ENCODE data around the gene TUBB4B. TPM values are rescaled to one million over a fixed set of nuclear protein-coding genes. Genes with fewer than 3 reads are reported as not detected.

The TUBB4B gene
- total RNA-seq, 4 donors from 2014 or later = 174 to 409 (median 322) TPM

- no peak overlapping the region for H3K4me3 ChIP-seq
- TF ChIP-seq POLR2A (IDR thresholded peaks at IDR 0.05) = no peak
- TF ChIP-seq, protein P1, sequence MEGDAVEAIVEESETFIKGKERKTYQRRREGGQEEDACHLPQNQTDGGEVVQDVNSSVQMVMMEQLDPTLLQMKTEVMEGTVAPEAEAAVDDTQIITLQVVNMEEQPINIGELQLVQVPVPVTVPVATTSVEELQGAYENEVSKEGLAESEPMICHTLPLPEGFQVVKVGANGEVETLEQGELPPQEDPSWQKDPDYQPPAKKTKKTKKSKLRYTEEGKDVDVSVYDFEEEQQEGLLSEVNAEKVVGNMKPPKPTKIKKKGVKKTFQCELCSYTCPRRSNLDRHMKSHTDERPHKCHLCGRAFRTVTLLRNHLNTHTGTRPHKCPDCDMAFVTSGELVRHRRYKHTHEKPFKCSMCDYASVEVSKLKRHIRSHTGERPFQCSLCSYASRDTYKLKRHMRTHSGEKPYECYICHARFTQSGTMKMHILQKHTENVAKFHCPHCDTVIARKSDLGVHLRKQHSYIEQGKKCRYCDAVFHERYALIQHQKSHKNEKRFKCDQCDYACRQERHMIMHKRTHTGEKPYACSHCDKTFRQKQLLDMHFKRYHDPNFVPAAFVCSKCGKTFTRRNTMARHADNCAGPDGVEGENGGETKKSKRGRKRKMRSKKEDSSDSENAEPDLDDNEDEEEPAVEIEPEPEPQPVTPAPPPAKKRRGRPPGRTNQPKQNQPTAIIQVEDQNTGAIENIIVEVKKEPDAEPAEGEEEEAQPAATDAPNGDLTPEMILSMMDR (IDR thresholded peaks at IDR 0.05) = no peak
- DNase-seq = no peak
Observed at GRCh38 chr9:137247916-137248175, 6.8 kb downstream of the TUBB4B start.

DNA sequence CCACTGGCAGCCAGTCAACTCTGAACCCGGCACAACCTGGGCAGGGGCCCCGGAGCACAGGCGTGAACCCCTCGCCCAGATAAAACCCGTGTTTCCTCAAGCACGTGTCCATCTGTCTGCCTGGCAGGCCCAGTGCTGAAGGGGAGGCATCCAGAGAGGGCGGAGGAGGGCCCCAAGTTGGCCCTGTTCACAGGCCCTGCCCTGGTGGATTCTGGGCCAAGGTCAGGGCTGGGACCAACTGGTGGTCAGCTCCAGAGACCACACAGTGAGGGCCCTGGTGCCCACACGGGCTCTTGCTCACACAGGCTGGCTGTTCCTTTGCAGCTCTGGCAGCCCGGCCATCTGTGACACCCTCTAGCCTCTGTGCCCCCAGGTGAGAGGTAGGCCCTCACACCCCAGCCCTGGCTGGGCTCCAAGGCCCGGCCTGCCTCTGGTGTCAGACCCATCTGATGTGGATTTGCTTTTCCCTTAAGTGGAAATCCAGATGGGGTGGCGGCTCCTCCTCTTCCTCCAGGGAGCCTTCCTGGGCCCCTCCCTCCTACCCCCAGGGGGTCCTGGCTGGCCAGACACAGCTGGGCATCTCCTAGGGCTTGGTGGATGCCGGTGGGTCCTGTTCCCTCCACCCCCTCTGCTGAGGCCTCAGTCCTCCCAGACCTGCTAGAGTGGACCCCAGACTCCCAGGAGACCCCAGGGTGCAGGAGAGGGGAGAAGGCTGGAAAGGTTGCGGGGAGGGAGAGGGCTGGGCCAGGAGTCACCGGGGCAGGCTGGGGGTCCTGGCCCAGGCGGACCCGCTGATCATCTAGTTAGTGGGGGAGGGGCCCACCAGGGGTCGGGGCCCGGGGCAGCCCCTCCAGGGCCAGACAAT, 9.5 kb downstream of the TUBB4B start:
- Histone ChIP-seq H3K27me3 (no peaks in the 10 kb centered on the region), H3K4me1 (peaks cover 0 to 14% (median 5%) of the 10 kb centered on the region in 4 donors), H3K4me3 (no peak overlapping the region), H3K9me3 (no peaks in the 10 kb centered on the region), H3K27ac (no peak overlapping the region), H3K36me3 (no peaks in the 10 kb centered on the region)
- no peak for TF ChIP-seq POLR2A (IDR thresholded peaks at IDR 0.05)
- TF ChIP-seq, protein P1 (IDR thresholded peaks at IDR 0.05) = no peak
- no peak for DNase-seq

More at GRCh38 chr9:137247916-137248175, 6.8 kb downstream of the TUBB4B start:
- Histone ChIP-seq H3K9me3 (no peaks in the 10 kb centered on the region), H3K27me3 (no peaks in the 10 kb centered on the region), H3K27ac (no peak overlapping the region), H3K4me1 (peaks cover 0 to 13% (median 0%) of the 10 kb centered on the region in 4 donors), H3K36me3 (peaks cover 0 to 9% (median 0%) of the 10 kb centered on the region in 3 donors)

DNA sequence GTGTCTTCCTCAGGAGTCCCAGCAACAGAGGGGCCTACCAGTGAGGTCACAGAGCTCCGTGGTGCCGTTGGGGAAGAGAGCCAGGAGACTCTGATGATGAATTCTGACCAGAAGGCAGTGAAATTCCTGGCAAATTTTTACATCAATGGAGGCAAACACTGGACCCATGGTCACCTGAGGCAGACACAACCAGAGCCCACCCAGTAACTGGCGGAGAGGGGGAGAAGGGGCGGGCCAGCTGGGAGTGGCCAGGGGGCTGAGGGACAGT, 10.0 kb downstream of the TUBB4B start, which contains the start of gene STPG3:
STPG3 (plus strand) TSS at position 93 of the 268 bp plus-strand sequence; CDS start at position 94, 1 bp downstream.
- no peaks in the 10 kb centered on the region for H3K36me3 ChIP-seq
- no peak within 1 kb of the TSS for H3K27ac ChIP-seq
- H3K9me3 ChIP-seq = no peaks in the 10 kb centered on the region
- no peaks in the 10 kb centered on the region for H3K27me3 ChIP-seq
- TF ChIP-seq POLR2A (IDR thresholded peaks at IDR 0.05) = no peak
- TF ChIP-seq, protein P1 (IDR thresholded peaks at IDR 0.05) = no peak
- no peak for DNase-seq
- H3K4me1 ChIP-seq = peaks cover under 1 to 19% (median 7%) of the 10 kb centered on the region in 4 donors
- no peak within 1 kb of the TSS for H3K4me3 ChIP-seq

- H3K27me3 ChIP-seq = no peaks in the 10 kb centered on the region
- H3K36me3 ChIP-seq = no peaks in the 10 kb centered on the region
- no peak overlapping the region for H3K27ac ChIP-seq
- H3K9me3 ChIP-seq = no peaks in the 10 kb centered on the region
- peaks cover 4 to 24% (median 12%) of the 10 kb centered on the region in 4 donors for H3K4me1 ChIP-seq
- DNase-seq = no peak
- TF ChIP-seq, protein P1 (IDR thresholded peaks at IDR 0.05) = no peak
- TF ChIP-seq POLR2A (IDR thresholded peaks at IDR 0.05) = no peak
- H3K4me3 ChIP-seq = no peak overlapping the region
Observed at GRCh38 chr9:137251490-137252268, 10.6 kb downstream of the TUBB4B start.

DNA sequence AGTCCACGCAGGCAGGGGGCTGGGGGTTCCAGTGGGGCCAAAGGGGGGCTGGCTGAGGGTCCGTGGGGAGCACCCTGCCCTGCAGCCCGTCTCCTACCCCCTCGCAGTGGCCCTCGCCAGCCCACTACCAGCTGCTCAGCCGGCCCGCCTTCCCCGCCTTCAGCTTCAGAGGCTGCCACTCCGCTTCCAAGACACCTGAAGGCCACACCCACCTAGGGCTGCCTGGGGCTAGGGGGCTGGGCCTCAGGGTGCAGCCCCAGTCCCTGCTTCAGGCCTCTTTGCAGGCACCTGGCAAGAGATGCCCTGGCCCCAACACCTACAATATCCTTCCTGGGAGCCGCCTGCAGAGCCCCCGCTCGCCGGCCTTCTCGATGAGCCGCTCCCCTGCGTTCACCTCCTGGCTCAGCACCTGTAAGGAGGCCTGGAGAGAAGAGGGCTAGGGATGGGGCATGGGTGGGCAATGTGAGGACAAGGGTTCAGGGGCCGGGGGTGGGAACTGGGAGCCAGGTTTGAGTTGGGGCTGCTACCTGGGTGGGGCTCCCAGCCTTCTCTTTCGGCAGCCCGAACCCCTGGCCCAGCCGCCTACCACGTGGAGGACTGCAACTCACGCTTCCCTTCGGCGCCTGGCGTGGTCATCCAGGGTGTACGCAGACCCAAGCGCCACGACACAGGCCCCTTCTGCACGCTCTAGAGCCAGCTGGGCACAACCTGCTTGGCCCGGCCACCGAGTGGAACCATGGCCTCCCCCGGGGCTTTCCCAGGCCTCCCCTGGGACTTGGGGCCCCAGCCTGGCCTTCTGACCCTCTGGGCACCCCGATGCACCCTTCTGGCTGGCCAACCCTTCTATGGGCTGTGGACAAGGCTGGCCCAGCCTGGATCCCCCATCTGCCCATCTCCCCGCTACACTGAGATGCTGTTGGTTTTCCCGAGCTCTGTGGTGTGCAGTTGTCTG, 11.7 kb downstream of the TUBB4B start:
- no peaks in the 10 kb centered on the region for H3K27me3 ChIP-seq
- H3K4me3 ChIP-seq = no peak overlapping the region
- H3K4me1 ChIP-seq = peaks cover 4 to 30% (median 12%) of the 10 kb centered on the region in 4 donors
- no peaks in the 10 kb centered on the region for H3K9me3 ChIP-seq
- TF ChIP-seq POLR2A (IDR thresholded peaks at IDR 0.05) = no peak
- TF ChIP-seq, protein P1 (IDR thresholded peaks at IDR 0.05) = no peak
- no peak for DNase-seq
- H3K27ac ChIP-seq = no peak overlapping the region
- H3K36me3 ChIP-seq = peaks cover 0 to 8% (median 0%) of the 10 kb centered on the region in 3 donors

Measured in Peyer's patch (tissue), 4 donors.